HepG2 (cell line): ENCODE results near the gene RPSA. TPM values are rescaled to one million over a fixed set of nuclear protein-coding genes. Genes with fewer than 3 reads are reported as not detected.

Source experiments
- EZH2 ChIP-seq: conservative IDR thresholded peaks from 2 replicates; pipeline ENCODE4 v1.6.1; 2012; ENCODE audit warnings: mild to moderate bottlenecking, low read depth, low read length, moderate library complexity
- KAT8 ChIP-seq: IDR thresholded peaks from 2 replicates; pipeline ENCODE4 v1.6.1; 2016; ENCODE audit warnings: missing genetic modification reagents, missing compliant biosample characterization
- KLF12 ChIP-seq: sonication (generic); formaldehyde crosslinking; IDR thresholded peaks from 2 replicates; pipeline ENCODE4 v1.4.0; 2020; ENCODE audit warnings: missing genetic modification reagents, borderline replicate concordance
- MYNN ChIP-seq: sonication (generic); formaldehyde crosslinking; IDR thresholded peaks from 2 replicates; pipeline ENCODE4 v1.4.0; 2020; ENCODE audit warnings: mild to moderate bottlenecking, low read depth, missing genetic modification reagents
- NFKBIZ ChIP-seq: IDR thresholded peaks from 2 replicates; pipeline ENCODE4 v1.6.1; 2018; ENCODE audit warnings: missing genetic modification reagents, missing compliant biosample characterization
- RARA ChIP-seq: IDR thresholded peaks from 2 replicates; pipeline ENCODE4 v1.6.1; 2016; ENCODE audit warnings: missing genetic modification reagents, missing compliant biosample characterization
- RFX1 ChIP-seq: fragments of 450-650 bp; IDR thresholded peaks from 2 replicates; pipeline ENCODE4 v1.6.1; 2017
- RORA ChIP-seq: sonication (generic); formaldehyde crosslinking; IDR thresholded peaks from 2 replicates; pipeline ENCODE4 v1.5.0; 2020; ENCODE audit warnings: mild to moderate bottlenecking, missing genetic modification reagents, moderate library complexity
- SMAD1 ChIP-seq: sonication (generic); formaldehyde crosslinking; IDR thresholded peaks from 2 replicates; pipeline ENCODE4 v1.4.0; 2020; ENCODE audit warnings: missing genetic modification reagents, low read depth, mild to moderate bottlenecking, borderline replicate concordance
- ZBTB7A ChIP-seq: sonication (generic); formaldehyde crosslinking; IDR thresholded peaks from 2 replicates; pipeline ENCODE4 v1.8.0; 2022; ENCODE audit warnings: mild to moderate bottlenecking, missing genetic modification reagents
- ZC3H13 ChIP-seq: sonication (generic); formaldehyde crosslinking; IDR thresholded peaks from 2 replicates; pipeline ENCODE4 v1.8.1; 2023; ENCODE audit warnings: mild to moderate bottlenecking, missing genetic modification reagents, moderate library complexity
- ZFP41 ChIP-seq: sonication (generic); formaldehyde crosslinking; IDR thresholded peaks from 2 replicates; pipeline ENCODE4 v1.4.0; 2020; ENCODE audit warnings: mild to moderate bottlenecking, missing genetic modification reagents, borderline replicate concordance
- ZFYVE20 ChIP-seq: sonication (generic); formaldehyde crosslinking; IDR thresholded peaks from 2 replicates; pipeline ENCODE4 v1.8.0; 2023; ENCODE audit warnings: low read depth, mild to moderate bottlenecking, moderate library complexity, missing genetic modification reagents, borderline replicate concordance
- ZNF790 ChIP-seq: sonication (generic); formaldehyde crosslinking; IDR thresholded peaks from 2 replicates; pipeline ENCODE4 v1.8.0; 2022; ENCODE audit warnings: missing genetic modification reagents, mild to moderate bottlenecking, borderline replicate concordance
- ZNF883 ChIP-seq: sonication (generic); formaldehyde crosslinking; IDR thresholded peaks from 2 replicates; pipeline ENCODE4 v1.5.1; 2020; ENCODE audit warnings: mild to moderate bottlenecking, missing genetic modification reagents; ENCODE audit errors: not compliant biosample characterization
- polyA plus RNA-seq, 8 experiments: library from polyadenylated mRNA; depleted of rRNA in 3 of 8; stranded (reverse) in 7 of 8; unstranded in 1 of 8; fragments of >200 nt; fragmentation: Illumina TruSeq in 4 of 8; extraction: Trizol in 4 of 8; gene quantifications; 2 replicates each; pipeline versions ENCODE4 v1.2.1 to v1.2.3, GENCODE V29; 2011 to 2016; ENCODE audit warnings: low read depth in 4 of 8, missing spikeins in 1 of 8, mixed read lengths in 1 of 8; ENCODE audit not compliant: insufficient read depth in 1 of 8
- total RNA-seq, 5 experiments: library from RNA; depleted of rRNA; stranded (reverse); fragments of >200 nt; fragmentation: Illumina TruSeq; extraction: Trizol; gene quantifications; 2 replicates each; pipeline ENCODE4 v1.2.3, GENCODE V29; 2016; ENCODE audit warnings: low read depth in 1 of 5
- TF ChIP-seq, protein P1 (sequence below): IDR thresholded peaks from 2 replicates; pipeline ENCODE4 v1.4.0; 2020; ENCODE audit warnings: mild to moderate bottlenecking, missing genetic modification reagents
- TF ChIP-seq, protein P2 (sequence below): sonication (generic); formaldehyde crosslinking; IDR thresholded peaks from 2 replicates; pipeline ENCODE4 v1.8.0; 2022; ENCODE audit warnings: mild to moderate bottlenecking, missing genetic modification reagents, borderline replicate concordance
- TF ChIP-seq, protein P3 (sequence below), 2 experiments: sonication (generic) in 1 of 2; formaldehyde crosslinking in 1 of 2; IDR thresholded peaks; 2 replicates each; pipeline versions ENCODE4 v1.5.1 to v1.6.1; 2011 to 2020; ENCODE audit warnings: borderline replicate concordance in 1 of 2, low read depth in 1 of 2, low read length in 1 of 2, mild to moderate bottlenecking in 1 of 2, missing genetic modification reagents in 1 of 2, moderate library complexity in 1 of 2
- TF ChIP-seq, protein P4 (sequence below): sonication (generic); formaldehyde crosslinking; IDR thresholded peaks from 2 replicates; pipeline ENCODE4 v1.8.1; 2023; ENCODE audit warnings: mild to moderate bottlenecking, missing genetic modification reagents, borderline replicate concordance

Gene RPSA
- total and polyA plus RNA-seq, 2 of the 13 experiments (the other 11 are each of a cell fraction or from before 2014, with no cell fraction given), result 1,683 to 3,226 TPM

DNA sequence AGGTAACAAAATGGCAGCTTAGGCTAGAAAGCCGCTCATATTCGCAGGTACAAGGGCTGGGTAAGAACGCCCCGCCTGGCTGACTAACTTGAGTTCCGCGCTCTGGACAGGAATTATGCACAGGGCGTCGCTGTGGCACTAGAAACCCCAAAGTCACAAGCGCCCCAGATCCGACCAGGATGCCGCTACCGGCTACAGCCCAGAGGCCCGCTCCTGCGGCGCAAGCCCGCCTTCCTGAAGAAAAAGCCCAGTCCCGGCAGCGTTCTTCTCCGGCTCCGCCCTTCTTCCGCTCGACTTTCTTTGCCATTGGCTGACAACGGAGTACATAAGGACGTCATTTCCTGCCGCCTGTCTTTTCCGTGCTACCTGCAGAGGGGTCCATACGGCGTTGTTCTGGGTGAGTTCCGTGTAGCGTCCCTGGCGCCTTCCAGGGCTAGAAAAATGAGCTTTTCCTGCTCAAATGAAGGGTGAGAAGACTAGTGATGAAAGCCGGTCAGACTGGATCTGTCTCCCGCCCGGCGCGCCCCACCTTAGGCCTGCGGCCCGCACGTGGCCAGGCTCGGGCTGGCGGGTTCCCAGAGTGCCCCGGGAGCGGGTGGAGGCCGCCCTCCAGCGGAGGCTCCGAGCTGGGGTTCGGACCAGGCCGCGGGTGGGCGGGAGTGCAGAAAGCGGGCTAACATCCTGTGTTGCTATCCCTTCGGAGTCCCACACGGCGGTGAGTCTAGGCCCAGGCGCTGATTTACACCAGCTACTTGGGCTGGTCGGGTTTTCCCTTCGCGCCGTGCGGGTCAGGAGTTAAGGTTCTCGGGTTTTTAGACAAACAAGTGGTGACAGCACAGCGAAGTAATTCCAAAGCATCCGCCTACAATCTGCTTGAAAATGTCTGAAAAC lies at the start of gene RPSA (continued):
- TF ChIP-seq, protein P1, sequence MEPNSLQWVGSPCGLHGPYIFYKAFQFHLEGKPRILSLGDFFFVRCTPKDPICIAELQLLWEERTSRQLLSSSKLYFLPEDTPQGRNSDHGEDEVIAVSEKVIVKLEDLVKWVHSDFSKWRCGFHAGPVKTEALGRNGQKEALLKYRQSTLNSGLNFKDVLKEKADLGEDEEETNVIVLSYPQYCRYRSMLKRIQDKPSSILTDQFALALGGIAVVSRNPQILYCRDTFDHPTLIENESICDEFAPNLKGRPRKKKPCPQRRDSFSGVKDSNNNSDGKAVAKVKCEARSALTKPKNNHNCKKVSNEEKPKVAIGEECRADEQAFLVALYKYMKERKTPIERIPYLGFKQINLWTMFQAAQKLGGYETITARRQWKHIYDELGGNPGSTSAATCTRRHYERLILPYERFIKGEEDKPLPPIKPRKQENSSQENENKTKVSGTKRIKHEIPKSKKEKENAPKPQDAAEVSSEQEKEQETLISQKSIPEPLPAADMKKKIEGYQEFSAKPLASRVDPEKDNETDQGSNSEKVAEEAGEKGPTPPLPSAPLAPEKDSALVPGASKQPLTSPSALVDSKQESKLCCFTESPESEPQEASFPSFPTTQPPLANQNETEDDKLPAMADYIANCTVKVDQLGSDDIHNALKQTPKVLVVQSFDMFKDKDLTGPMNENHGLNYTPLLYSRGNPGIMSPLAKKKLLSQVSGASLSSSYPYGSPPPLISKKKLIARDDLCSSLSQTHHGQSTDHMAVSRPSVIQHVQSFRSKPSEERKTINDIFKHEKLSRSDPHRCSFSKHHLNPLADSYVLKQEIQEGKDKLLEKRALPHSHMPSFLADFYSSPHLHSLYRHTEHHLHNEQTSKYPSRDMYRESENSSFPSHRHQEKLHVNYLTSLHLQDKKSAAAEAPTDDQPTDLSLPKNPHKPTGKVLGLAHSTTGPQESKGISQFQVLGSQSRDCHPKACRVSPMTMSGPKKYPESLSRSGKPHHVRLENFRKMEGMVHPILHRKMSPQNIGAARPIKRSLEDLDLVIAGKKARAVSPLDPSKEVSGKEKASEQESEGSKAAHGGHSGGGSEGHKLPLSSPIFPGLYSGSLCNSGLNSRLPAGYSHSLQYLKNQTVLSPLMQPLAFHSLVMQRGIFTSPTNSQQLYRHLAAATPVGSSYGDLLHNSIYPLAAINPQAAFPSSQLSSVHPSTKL, result peak; percentile 33; the same call in 1 of the 2 replicates
- no peak for TF ChIP-seq ZFYVE20
- TF ChIP-seq, protein P2, sequence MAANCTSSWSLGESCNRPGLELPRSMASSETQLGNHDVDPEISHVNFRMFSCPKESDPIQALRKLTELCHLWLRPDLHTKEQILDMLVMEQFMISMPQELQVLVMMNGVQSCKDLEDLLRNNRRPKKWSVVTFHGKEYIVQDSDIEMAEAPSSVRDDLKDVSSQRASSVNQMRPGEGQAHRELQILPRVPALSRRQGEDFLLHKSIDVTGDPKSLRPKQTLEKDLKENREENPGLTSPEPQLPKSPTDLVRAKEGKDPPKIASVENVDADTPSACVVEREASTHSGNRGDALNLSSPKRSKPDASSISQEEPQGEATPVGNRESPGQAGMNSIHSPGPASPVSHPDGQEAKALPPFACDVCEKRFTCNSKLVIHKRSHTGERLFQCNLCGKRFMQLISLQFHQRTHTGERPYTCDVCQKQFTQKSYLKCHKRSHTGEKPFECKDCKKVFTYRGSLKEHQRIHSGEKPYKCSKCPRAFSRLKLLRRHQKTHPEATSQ (CRISPR knock-in tag), result no peak
- TF ChIP-seq EZH2, result no peak
- TF ChIP-seq RARA (CRISPR knock-in tag), result peak; percentile 50
- TF ChIP-seq, protein P3, sequence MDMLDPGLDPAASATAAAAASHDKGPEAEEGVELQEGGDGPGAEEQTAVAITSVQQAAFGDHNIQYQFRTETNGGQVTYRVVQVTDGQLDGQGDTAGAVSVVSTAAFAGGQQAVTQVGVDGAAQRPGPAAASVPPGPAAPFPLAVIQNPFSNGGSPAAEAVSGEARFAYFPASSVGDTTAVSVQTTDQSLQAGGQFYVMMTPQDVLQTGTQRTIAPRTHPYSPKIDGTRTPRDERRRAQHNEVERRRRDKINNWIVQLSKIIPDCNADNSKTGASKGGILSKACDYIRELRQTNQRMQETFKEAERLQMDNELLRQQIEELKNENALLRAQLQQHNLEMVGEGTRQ (IDR thresholded peaks at IDR 0.05; ENCODE audit: low read depth, low read length), result no peak
- TF ChIP-seq, protein P3 (CRISPR knock-in tag; IDR thresholded peaks at IDR 0.05; ENCODE audit: borderline replicate concordance), result no peak
- TF ChIP-seq MYNN (CRISPR knock-in tag), result peak; percentile 45; the same call in 1 of the 2 replicates
- TF ChIP-seq ZFP41 (CRISPR knock-in tag), result peak; percentile 76; the same call in 1 of the 2 replicates
- TF ChIP-seq, protein P4, sequence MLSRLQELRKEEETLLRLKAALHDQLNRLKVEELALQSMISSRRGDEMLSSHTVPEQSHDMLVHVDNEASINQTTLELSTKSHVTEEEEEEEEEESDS (CRISPR knock-in tag), result no peak
- TF ChIP-seq ZC3H13 (CRISPR knock-in tag), result peak; percentile 78
- peak; percentile 90 for TF ChIP-seq ZNF883 (CRISPR knock-in tag)
- TF ChIP-seq SMAD1 (CRISPR knock-in tag), result peak; percentile 72; the same call in 1 of the 2 replicates
- TF ChIP-seq NFKBIZ (CRISPR knock-in tag), result 0 out of 2 replicates have a peak, but pooled peaks have one; percentile 22
- TF ChIP-seq ZNF790 (CRISPR knock-in tag), result no peak
- TF ChIP-seq RORA (CRISPR knock-in tag), result no peak
- TF ChIP-seq RFX1, result no peak
- peak; percentile 78; the same call in 1 of the 2 replicates for TF ChIP-seq KLF12 (CRISPR knock-in tag)
- peak; percentile 94 for TF ChIP-seq KAT8 (CRISPR knock-in tag)
- TF ChIP-seq ZBTB7A (CRISPR knock-in tag), result 0 out of 2 replicates have a peak, but pooled peaks have one; percentile 53
